HG02571 (cell line): ENCODE measurements around the gene OTUD7B.

ENCODE experiments used
- ATAC-seq: cut with Tn5 transposase; IDR thresholded peaks from one replicate; pipeline ENCODE4 v1.9.1; 2021; ENCODE audit warnings: mild to moderate bottlenecking, moderate library complexity; ENCODE audit not compliant: unreplicated experiment

OTUD7B gene

DNA sequence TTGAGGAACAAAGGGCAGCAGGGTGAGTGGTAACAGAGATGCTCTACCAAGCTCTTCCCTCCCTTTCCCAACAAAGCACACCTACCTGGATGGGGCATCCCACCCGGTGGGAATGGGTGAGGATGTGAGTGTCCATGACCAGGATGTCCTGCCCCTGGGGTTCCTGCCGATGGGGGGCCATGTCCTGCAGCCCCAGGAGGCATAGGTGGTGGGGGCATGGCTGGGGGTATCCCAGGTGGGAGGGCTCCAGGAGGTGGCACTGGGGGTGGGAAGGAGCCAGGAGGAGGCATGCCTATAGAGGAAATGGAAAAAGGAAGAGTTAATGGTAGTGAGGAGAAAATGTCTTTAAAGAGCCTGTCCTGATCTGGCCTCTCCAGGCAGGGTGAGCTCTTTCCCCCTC is 84.8 kb downstream of the OTUD7B start:
- ATAC-seq, result no peak

- no peak for ATAC-seq
These were observed 85.2 kb downstream of the OTUD7B start for GRCh38 chr1:149925345-149925744.

DNA sequence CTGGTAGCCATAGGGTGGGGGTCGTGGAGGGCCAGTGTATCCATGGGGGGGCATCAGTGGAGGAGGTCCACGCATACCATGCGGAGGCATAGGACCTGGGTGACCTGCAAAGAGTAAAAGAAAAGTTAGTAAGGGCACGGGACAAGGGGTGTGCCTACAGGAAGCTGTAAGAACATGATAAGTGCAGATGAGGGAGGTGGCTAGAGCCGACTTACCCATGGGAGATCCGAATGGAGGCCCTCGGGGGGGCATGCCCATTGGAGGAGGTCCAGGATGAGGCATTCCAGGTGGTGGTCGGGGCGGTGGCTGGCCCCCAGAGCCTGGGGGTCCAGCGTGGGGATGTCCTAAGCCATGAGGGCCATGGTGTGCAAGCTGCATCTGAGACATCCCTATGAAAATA is 86.9 kb downstream of the OTUD7B start:
- ATAC-seq, result no peak

GRCh38 chr1:149917571-149918144 is 92.9 kb downstream of the OTUD7B start, which contains the start of gene SV2A:
Gene SV2A (minus strand): TSS chr1:149917844. CDS start chr1:149913840, 4,004 bp downstream.
- ATAC-seq, result no peak

- no peak for ATAC-seq
These were observed 93.7 kb downstream of the OTUD7B start for GRCh38 chr1:149916898-149917252.

DNA sequence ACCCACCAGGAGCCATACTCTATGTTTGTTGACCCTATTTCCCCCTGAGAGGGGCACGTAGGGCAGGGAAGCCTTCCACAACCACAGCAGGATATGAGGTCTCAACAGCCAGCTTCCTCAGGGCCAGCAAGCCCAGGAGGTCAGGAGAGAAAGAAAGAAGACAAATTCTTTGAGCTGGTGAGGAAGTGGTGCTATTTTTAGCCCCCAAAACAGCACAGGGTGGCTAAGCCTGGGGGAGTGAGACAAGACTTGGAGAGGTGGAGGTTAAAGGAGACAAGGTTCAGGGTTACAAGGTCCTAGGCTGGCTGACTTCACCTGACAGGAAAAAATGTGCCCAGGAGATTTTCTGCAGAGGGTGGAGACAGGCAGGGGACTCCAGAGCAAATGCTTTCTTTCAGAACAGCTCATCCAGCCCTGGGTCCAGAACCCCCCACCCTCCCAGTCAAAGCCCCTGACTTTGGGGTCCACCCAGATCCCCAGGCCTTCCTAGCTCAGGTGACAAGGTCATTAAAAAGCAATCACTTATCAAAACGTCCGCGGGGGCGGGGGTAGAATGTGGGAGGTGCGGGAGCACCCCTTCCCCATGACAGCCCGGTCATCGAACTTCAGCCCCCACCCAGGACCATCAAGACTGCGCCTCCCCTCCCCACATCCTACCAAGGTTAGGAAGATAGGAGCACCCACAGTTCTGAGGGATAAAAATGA is 94.2 kb downstream of the OTUD7B start:
- no peak for ATAC-seq

GRCh38 chr1:149915429-149916192 is 94.9 kb downstream of the OTUD7B start:
- ATAC-seq, result no peak

DNA sequence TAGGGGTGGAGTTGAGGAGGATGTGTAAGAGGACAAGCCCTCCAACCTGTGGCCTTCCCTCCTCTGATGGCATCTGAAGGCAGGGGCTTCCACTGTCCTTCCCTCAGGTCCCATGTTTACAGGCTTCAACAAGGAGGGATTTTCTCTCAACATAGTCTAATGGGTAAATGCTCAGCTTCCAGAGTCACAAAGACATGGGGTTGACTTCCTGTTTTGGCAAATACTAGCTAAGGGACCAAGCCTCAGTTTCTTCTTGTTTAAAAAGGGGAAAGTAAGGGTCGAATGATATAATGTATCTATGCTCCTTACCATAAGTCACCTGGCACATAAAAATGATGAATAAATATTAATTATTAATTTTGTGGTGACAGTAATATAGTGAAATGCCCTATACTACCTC is 96.0 kb downstream of the OTUD7B start:
- no peak for ATAC-seq

DNA sequence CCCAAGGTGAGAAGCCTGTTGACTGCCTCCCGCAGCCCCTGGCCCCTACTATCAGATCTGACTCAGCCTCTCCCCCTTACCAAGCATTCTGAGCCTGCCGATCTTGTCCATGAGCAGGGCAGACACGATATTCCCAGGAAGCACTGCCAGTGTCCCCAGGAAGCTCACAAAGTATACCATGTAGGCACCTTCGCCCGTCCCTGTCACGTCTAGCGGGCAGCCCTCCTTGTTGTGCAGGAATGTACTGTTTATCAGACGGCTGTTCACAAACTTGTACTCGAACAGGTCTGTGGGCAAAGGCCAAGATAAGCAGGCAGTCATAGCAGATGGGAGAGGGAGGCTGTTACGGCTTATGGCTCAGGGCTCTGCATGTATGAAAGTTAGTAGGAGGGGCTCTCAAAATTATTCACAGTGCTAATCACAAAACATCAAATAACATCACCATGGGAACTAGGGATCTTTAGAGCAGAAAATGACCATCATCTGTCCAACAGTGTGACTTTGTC is 103.9 kb downstream of the OTUD7B start:
- no peak for ATAC-seq

DNA sequence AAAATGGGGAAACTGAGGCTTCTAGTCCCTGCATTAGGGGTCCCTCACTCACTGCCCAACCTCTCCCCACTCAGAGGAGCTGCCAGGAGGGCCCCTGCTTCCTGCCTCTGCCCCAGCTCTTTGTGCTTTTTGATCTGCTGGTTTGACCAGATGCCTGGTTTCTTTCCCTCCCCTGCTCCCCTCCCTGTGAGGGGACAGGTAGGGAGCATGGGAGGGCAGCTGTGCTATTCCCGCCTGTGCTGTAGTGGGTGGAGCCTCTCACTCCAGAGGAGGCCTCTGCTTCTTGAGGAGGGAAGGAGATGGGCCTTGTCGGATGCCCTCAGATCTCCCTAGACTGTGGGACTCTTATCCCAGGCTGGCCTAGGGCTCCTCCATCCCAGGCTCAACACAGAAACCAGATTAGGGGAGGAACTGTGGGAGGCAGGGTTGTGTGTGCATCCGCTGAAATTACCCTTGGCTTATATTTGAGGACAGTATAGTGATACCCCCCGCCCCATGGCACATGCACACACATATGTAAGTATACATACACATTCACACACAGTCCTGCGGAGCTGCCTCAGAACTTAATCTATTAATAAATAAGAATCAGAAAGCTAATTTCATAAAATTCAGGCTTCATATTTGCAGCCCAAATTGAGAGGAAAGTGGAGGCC is 106.6 kb downstream of the OTUD7B start:
- no peak for ATAC-seq

DNA sequence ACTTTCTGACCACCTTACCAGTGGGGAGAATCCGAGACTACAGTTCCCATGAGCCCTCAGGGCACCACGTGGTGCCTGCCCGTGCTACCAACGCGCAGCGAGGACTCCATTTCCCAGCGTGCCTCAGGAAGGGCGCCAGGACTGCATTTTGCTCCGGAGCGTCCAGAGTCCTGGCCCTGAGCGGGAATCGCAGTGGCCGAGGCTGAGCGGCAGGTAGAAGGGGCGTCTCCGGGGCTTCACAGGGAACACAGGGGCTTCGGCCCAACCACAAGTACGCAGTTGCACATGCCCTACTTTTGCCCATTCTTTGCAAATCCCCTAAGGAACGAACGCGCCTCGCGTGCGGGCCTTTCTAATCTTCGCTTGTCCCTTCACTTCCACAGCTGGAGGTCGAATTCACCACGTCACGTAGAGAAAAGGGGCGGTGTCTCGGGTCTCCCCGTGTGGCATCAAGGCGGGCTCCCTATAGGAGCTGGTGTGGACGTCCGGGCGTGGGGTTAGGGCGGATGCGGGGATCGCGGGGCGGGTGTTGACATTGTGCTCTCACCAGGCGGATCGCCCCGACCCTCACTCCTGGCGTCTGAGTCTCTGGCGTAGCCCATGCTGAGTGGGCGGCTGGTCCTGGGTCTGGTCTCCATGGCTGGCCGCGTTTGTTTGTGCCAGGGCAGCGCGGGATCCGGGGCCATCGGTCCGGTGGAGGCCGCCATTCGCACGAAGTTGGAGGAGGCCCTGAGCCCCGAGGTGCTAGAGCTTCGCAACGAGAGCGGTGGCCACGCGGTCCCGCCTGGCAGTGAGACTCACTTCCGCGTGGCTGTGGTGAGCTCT is 110.9 kb downstream of the OTUD7B start, which contains the start of gene BOLA1:
BOLA1 (plus strand) TSS at position 109 of the 825 bp plus-strand sequence; CDS start at position 601, 492 bp downstream.
- ATAC-seq, result peak; percentile 94

GRCh38 chr1:149896575-149896974 is 114.0 kb downstream of the OTUD7B start:
- ATAC-seq, result no peak

DNA sequence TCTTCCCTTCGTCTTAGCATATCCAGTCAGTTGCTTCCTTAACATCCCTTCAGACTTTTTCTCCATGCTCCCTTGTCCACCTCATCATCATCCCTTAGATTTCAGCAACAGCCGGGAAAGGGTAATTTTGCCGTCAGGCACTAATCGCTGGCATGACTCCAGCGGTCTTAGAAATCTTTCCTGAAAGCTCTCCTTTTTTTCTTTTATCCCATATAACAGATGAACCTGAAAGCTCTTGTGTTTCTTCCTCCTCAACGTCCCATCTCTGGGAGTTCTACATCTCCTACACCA is 121.6 kb downstream of the OTUD7B start:
- ATAC-seq, result no peak

GRCh38 chr1:149888247-149888998 is 122.1 kb downstream of the OTUD7B start:
- peak; percentile 14 for ATAC-seq
